ENCODE data around the gene BCLAF1. TPM values are rescaled to one million over a fixed set of nuclear protein-coding genes. Genes with fewer than 3 reads are reported as not detected.

BCLAF1 gene
- total and polyA plus RNA-seq, 9 of the 15 experiments (the other 6 are each of a cell fraction or from before 2014, with no cell fraction given) = 65.4 to 286 (median 165) TPM

DNA sequence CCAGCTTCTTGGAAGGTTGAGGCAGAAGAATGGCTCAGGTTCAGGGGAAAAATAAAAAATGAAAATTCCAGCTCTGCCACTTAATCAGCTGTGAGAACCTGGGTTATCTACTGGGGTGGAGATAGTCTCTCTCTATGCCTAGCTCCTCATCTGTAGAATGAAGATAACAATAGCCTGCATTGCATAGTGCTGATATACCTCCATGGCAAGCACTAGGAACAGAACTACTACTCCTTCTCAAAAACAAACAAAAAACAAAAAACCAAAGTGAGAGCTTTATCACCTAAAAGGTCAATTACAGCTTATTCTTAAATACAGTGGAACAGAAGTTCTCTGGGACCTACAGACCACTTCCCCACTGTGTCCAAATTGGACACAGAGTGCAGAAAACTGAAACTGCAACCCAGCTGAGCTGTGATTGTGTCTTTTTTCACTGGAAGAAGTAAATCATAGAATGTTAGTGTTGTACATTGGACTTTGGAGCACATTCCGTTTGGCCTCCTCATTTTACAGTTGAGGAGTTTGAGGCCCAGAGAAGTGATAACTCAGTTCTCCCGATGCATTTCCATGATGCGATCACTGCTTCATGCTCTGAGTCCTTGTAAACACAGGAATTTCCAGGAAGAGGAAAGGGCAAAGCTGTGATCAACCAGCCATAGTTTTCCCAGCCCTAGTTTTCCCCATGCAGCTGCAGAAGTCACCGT, 62.8 kb downstream of the BCLAF1 start (continued):
- TF ChIP-seq JUN (IDR thresholded peaks at IDR 0.05; ENCODE audit: borderline replicate concordance, low read depth, low read length) (0 out of 2 replicates have a peak, but pooled peaks have one; percentile 9), JUN (CRISPR knock-in tag; IDR thresholded peaks at IDR 0.05; ENCODE audit: borderline replicate concordance) (no peak), ZNF586 (CRISPR knock-in tag; conservative IDR thresholded peaks at IDR 0.05) (no peak), CBX1 (IDR thresholded peaks at IDR 0.05; ENCODE audit: low read depth) (no peak), GTF2E2 (tag; IDR thresholded peaks at IDR 0.05) (peak; percentile 34; the same call in 1 of the 2 replicates), KLF16 (IDR thresholded peaks at IDR 0.05) (peak; percentile 91), DACH1 (IDR thresholded peaks at IDR 0.05; ENCODE audit: partially characterized antibody) (peak; percentile 70), HDAC8 (tag; IDR thresholded peaks at IDR 0.05) (no peak), TEAD4 (IDR thresholded peaks at IDR 0.05; ENCODE audit: low read length) (peak; percentile 96), TEAD4 (CRISPR knock-in tag; IDR thresholded peaks at IDR 0.05; ENCODE audit: borderline replicate concordance) (no peak), MAFF (IDR thresholded peaks at IDR 0.05; ENCODE audit: low read length) (no peak), FOXA3 (CRISPR knock-in tag; conservative IDR thresholded peaks at IDR 0.05 in 1 of 2, IDR thresholded peaks at IDR 0.05 in 1 of 2) (no peak), DMBX1 (CRISPR knock-in tag; IDR thresholded peaks at IDR 0.05; ENCODE audit: borderline replicate concordance) (peak; percentile 64; the same call in 1 of the 2 replicates)
- TF ChIP-seq, protein P1, sequence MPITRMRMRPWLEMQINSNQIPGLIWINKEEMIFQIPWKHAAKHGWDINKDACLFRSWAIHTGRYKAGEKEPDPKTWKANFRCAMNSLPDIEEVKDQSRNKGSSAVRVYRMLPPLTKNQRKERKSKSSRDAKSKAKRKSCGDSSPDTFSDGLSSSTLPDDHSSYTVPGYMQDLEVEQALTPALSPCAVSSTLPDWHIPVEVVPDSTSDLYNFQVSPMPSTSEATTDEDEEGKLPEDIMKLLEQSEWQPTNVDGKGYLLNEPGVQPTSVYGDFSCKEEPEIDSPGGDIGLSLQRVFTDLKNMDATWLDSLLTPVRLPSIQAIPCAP (CRISPR knock-in tag; IDR thresholded peaks at IDR 0.05; ENCODE audit: borderline replicate concordance) = no peak
- TF ChIP-seq, protein P2, sequence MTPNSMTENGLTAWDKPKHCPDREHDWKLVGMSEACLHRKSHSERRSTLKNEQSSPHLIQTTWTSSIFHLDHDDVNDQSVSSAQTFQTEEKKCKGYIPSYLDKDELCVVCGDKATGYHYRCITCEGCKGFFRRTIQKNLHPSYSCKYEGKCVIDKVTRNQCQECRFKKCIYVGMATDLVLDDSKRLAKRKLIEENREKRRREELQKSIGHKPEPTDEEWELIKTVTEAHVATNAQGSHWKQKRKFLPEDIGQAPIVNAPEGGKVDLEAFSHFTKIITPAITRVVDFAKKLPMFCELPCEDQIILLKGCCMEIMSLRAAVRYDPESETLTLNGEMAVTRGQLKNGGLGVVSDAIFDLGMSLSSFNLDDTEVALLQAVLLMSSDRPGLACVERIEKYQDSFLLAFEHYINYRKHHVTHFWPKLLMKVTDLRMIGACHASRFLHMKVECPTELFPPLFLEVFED (CRISPR knock-in tag; conservative IDR thresholded peaks at IDR 0.05) = no peak
- TF ChIP-seq, protein P3, sequence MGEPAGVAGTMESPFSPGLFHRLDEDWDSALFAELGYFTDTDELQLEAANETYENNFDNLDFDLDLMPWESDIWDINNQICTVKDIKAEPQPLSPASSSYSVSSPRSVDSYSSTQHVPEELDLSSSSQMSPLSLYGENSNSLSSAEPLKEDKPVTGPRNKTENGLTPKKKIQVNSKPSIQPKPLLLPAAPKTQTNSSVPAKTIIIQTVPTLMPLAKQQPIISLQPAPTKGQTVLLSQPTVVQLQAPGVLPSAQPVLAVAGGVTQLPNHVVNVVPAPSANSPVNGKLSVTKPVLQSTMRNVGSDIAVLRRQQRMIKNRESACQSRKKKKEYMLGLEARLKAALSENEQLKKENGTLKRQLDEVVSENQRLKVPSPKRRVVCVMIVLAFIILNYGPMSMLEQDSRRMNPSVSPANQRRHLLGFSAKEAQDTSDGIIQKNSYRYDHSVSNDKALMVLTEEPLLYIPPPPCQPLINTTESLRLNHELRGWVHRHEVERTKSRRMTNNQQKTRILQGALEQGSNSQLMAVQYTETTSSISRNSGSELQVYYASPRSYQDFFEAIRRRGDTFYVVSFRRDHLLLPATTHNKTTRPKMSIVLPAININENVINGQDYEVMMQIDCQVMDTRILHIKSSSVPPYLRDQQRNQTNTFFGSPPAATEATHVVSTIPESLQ (CRISPR knock-in tag; IDR thresholded peaks at IDR 0.05) = no peak; the same call in 1 of the 2 replicates
- TF ChIP-seq, protein P4, sequence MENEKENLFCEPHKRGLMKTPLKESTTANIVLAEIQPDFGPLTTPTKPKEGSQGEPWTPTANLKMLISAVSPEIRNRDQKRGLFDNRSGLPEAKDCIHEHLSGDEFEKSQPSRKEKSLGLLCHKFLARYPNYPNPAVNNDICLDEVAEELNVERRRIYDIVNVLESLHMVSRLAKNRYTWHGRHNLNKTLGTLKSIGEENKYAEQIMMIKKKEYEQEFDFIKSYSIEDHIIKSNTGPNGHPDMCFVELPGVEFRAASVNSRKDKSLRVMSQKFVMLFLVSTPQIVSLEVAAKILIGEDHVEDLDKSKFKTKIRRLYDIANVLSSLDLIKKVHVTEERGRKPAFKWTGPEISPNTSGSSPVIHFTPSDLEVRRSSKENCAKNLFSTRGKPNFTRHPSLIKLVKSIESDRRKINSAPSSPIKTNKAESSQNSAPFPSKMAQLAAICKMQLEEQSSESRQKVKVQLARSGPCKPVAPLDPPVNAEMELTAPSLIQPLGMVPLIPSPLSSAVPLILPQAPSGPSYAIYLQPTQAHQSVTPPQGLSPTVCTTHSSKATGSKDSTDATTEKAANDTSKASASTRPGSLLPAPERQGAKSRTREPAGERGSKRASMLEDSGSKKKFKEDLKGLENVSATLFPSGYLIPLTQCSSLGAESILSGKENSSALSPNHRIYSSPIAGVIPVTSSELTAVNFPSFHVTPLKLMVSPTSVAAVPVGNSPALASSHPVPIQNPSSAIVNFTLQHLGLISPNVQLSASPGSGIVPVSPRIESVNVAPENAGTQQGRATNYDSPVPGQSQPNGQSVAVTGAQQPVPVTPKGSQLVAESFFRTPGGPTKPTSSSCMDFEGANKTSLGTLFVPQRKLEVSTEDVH (IDR thresholded peaks at IDR 0.05; ENCODE audit: low read depth, partially characterized antibody) = no peak
- TF ChIP-seq, protein P5, sequence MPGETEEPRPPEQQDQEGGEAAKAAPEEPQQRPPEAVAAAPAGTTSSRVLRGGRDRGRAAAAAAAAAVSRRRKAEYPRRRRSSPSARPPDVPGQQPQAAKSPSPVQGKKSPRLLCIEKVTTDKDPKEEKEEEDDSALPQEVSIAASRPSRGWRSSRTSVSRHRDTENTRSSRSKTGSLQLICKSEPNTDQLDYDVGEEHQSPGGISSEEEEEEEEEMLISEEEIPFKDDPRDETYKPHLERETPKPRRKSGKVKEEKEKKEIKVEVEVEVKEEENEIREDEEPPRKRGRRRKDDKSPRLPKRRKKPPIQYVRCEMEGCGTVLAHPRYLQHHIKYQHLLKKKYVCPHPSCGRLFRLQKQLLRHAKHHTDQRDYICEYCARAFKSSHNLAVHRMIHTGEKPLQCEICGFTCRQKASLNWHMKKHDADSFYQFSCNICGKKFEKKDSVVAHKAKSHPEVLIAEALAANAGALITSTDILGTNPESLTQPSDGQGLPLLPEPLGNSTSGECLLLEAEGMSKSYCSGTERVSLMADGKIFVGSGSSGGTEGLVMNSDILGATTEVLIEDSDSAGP (CRISPR knock-in tag; IDR thresholded peaks at IDR 0.05) = no peak
